Lower leg skin (tissue), 3 donors: ENCODE measurements around the gene F12.

Experiments
- POLR2A ChIP-seq, 2 donors: fragments of 450-650 bp; IDR thresholded peaks; one replicate each; pipeline ENCODE4 v1.6.1; 2016 to 2017; ENCODE audit warnings: antibody characterized with exemption in 2 of 2, mild to moderate bottlenecking in 1 of 2, moderate library complexity in 1 of 2
- TF ChIP-seq, protein P1 (sequence below), 3 donors: fragments of 450-650 bp; IDR thresholded peaks; one replicate each; pipeline ENCODE4 v1.5.1; 2016; ENCODE audit warnings: antibody characterized with exemption in 3 of 3, mild to moderate bottlenecking in 3 of 3, moderate library complexity in 2 of 3

DNA sequence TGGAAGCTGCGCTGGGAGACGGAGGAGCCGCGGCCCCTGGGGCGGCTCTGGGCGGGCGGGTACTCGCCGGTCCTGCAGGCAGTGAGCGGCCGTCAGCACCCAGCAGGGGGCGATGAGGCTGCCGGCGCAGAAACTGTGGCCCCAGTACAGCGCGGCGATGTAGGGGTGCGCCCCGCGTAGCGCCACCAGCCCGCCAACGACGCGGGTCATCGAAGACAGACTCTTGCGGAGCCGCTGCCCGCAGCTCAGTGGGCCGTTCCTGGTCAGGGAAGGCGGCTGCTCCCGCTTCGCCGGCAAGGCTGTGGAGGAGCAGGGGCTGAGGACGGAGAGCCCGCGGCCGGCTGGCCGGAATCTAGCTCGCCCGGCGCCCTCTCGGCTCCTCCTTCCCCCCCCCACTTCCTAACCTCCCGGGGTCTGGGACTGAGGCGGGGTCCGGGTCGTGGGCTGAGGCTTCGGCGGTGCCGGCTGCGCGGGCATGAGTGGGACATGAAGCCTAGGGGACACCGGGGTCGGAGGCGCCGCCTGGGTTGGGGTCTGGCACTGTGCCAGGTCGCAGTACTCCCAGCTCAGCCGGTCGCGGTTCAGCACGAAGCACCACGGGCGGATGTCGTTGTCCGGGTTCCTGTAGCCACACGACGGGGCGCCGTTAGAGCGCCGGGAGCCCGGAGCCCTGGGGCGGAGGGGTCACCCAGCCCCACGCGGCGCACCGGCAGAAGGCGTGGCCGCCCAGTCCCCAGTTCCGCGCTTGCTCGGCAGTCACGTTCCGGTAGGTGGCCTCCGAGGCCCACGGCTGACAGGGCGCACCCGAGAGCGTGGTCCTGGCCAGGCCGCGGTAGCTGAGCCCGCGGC, 5.3 kb downstream of the F12 start:
- TF ChIP-seq, protein P1, sequence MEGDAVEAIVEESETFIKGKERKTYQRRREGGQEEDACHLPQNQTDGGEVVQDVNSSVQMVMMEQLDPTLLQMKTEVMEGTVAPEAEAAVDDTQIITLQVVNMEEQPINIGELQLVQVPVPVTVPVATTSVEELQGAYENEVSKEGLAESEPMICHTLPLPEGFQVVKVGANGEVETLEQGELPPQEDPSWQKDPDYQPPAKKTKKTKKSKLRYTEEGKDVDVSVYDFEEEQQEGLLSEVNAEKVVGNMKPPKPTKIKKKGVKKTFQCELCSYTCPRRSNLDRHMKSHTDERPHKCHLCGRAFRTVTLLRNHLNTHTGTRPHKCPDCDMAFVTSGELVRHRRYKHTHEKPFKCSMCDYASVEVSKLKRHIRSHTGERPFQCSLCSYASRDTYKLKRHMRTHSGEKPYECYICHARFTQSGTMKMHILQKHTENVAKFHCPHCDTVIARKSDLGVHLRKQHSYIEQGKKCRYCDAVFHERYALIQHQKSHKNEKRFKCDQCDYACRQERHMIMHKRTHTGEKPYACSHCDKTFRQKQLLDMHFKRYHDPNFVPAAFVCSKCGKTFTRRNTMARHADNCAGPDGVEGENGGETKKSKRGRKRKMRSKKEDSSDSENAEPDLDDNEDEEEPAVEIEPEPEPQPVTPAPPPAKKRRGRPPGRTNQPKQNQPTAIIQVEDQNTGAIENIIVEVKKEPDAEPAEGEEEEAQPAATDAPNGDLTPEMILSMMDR (IDR thresholded peaks at IDR 0.05), result peak in 1 of 3 donors; percentile 65
- no peak for TF ChIP-seq POLR2A (IDR thresholded peaks at IDR 0.05)
